Activated CD4-positive, alpha-beta T cell treated with anti-CD3 and anti-CD28 coated beads, Interleukin-2, amount 10 ng/mL, durations not matched to agents 7 days and 5 days (primary cell): ENCODE data around the gene PRRT1B. TPM values are rescaled to one million over a fixed set of nuclear protein-coding genes. Genes with fewer than 3 reads are reported as not detected.

Experiments
- CTCF ChIA-PET: fragments of 350-600 bp; sonication (Branson Sonifier 250); formaldehyde crosslinking; loops from one replicate; lab custom pipeline; 2021; ENCODE audit warnings: antibody characterized with exemption; lab: Charles Lee
- POLR2A ChIA-PET: fragments of 350-600 bp; sonication (Branson Sonifier 250); formaldehyde crosslinking; loops from one replicate; lab custom pipeline; 2021; ENCODE audit warnings: antibody characterized with exemption; lab: Charles Lee
- DNase-seq: peaks from one replicate; pipeline ENCODE4 v3.0.0-alpha.2; 2020
- H3K27ac Mint-ChIP-seq: one replicate; pipeline ENCODE4 v1.8.0; 2021; ENCODE audit warnings: mild to moderate bottlenecking, moderate library complexity, mixed read lengths
- H3K27me3 Mint-ChIP-seq: one replicate; pipeline ENCODE4 v1.8.0; 2021; ENCODE audit warnings: mixed read lengths
- H3K36me3 Mint-ChIP-seq: one replicate; pipeline ENCODE4 v1.8.0; 2021; ENCODE audit warnings: low read depth, mixed read lengths
- H3K4me1 Mint-ChIP-seq: one replicate; pipeline ENCODE4 v1.8.0; 2021; ENCODE audit warnings: mixed read lengths
- H3K4me3 Mint-ChIP-seq: one replicate; pipeline ENCODE4 v1.8.0; 2021; ENCODE audit warnings: mild to moderate bottlenecking, moderate library complexity, mixed read lengths
- H3K9me3 Mint-ChIP-seq: one replicate; pipeline ENCODE4 v1.8.0; 2021; ENCODE audit warnings: mixed read lengths
- total RNA-seq, 2 experiments: library from RNA; stranded (reverse); gene quantifications; one replicate each; pipeline ENCODE4 v1.2.3, GENCODE V29; 2021

The PRRT1B gene
- total RNA-seq: not detected

DNA sequence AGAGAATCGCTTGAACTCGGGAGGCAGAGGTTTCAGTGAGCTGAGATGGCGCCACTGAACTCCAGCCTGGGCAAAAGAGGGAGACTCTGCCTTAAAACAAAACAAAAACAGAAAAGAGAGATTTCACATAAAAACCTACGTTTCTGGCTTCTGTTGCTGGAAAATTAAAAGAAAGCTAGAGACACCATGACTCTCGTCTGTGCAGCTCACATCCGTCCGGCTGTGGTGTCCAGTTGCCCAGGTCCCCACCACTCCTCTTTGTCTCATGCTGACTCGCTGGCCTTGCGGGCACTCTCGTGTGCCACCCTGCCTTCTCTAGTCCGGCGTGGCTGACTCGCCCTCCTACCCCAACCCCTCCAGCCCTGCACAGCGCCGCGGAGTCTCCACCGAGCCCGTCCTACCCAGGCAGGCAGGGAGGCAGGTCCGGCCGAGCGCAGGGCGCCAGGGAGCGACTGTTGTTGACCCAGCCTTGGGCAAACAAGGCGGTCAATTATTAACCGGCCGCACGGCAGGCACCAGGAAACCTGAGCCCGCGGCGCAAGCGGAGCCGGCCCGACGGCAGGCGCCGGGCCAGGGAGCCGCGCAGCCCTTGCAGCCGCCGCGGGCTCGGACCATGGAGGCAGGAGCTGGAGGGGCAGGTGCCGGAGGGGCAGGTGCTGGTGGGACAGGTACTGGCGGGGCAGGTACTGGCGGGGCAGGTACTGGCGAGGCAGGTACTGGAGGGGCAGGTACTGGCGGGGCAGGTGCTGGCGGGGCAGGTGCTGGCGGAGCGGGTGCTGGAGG, at the start of gene PRRT1B:
PRRT1B (plus strand) TSS at position 521 of the 783 bp plus-strand sequence; CDS start at position 614, 93 bp downstream.
- Mint-ChIP-seq H3K36me3 (peaks cover 36% of the 10 kb centered on the region), H3K4me1 (peaks cover 14% of the 10 kb centered on the region), H3K9me3 (peaks cover 31% of the 10 kb centered on the region), H3K4me3 (no peak within 1 kb of the TSS), H3K27ac (no peak within 1 kb of the TSS), H3K27me3 (peaks cover 55% of the 10 kb centered on the region)
- no peak for DNase-seq
- ChIA-PET CTCF (interaction anchor here (0.9 to 2.5 kb wide), 2 partner anchors 149 to 195 kb away, joined by 3 to 5 read pairs; no protein-coding TSS in a partner anchor), POLR2A (no interaction called here)

GRCh38 chr9:131495785-131496184, 49.5 kb upstream of the PRRT1B start:
- H3K9me3 Mint-ChIP-seq: no peaks in the 10 kb centered on the region
- no peaks in the 10 kb centered on the region for H3K27me3 Mint-ChIP-seq
- H3K27ac Mint-ChIP-seq: peak overlapping the region; percentile 31
- no peak for DNase-seq
- peaks cover 36% of the 10 kb centered on the region for H3K4me1 Mint-ChIP-seq
- ChIA-PET POLR2A (no interaction called here), CTCF (no interaction called here)
- H3K4me3 Mint-ChIP-seq: no peak overlapping the region
- peaks cover 59% of the 10 kb centered on the region for H3K36me3 Mint-ChIP-seq

- no peak overlapping the region for H3K4me3 Mint-ChIP-seq
- H3K27ac Mint-ChIP-seq: peak overlapping the region; percentile 42
- POLR2A ChIA-PET: no interaction called here
Measured at GRCh38 chr9:131496844-131497405, 48.4 kb upstream of the PRRT1B start.

GRCh38 chr9:131499254-131499767, 46.0 kb upstream of the PRRT1B start:
- Mint-ChIP-seq H3K4me1 (peaks cover 64% of the 10 kb centered on the region), H3K9me3 (no peaks in the 10 kb centered on the region), H3K27me3 (no peaks in the 10 kb centered on the region), H3K4me3 (no peak overlapping the region), H3K36me3 (peaks cover 43% of the 10 kb centered on the region), H3K27ac (peak overlapping the region; percentile 93)
- CTCF ChIA-PET: interaction anchor here (1.4 to 2.3 kb wide), 3 partner anchors 23 to 241 kb away, joined by 3 to 7 read pairs (median 4); partner anchors contain the start of gene RAPGEF1
- POLR2A ChIA-PET: no interaction called here
- no peak for DNase-seq

More at GRCh38 chr9:131496844-131497405, 48.4 kb upstream of the PRRT1B start:
- DNase-seq: no peak
- CTCF ChIA-PET: interaction anchor here (0.6 to 1.0 kb wide), 3 partner anchors 243 to 392 kb away, joined by 3 read pairs; no protein-coding TSS in a partner anchor
- no peaks in the 10 kb centered on the region for H3K9me3 Mint-ChIP-seq
- peaks cover 55% of the 10 kb centered on the region for H3K36me3 Mint-ChIP-seq
- H3K4me1 Mint-ChIP-seq: peaks cover 47% of the 10 kb centered on the region
- no peaks in the 10 kb centered on the region for H3K27me3 Mint-ChIP-seq

- CTCF ChIA-PET: interaction anchor here (0.7 to 2.3 kb wide), 12 partner anchors 9 to 240 kb away, joined by 3 to 7 read pairs (median 4); partner anchors contain the start of gene RAPGEF1
- peaks cover 41% of the 10 kb centered on the region for H3K36me3 Mint-ChIP-seq
- DNase-seq: peak; percentile 87
- H3K27ac Mint-ChIP-seq: peak overlapping the region; percentile 93
- peak overlapping the region; percentile 98 for H3K4me3 Mint-ChIP-seq
- H3K27me3 Mint-ChIP-seq: no peaks in the 10 kb centered on the region
- POLR2A ChIA-PET: interaction anchor here (1.0 kb wide), 1 partner anchor 127 kb away, joined by 3 read pairs; no protein-coding TSS in a partner anchor
- no peaks in the 10 kb centered on the region for H3K9me3 Mint-ChIP-seq
- peaks cover 72% of the 10 kb centered on the region for H3K4me1 Mint-ChIP-seq
Measured at GRCh38 chr9:131500377-131500776, 44.9 kb upstream of the PRRT1B start.

- Mint-ChIP-seq H3K9me3 (no peaks in the 10 kb centered on the region), H3K4me1 (peaks cover 70% of the 10 kb centered on the region), H3K36me3 (peaks cover 40% of the 10 kb centered on the region), H3K4me3 (peak overlapping the region; percentile 98), H3K27ac (peak overlapping the region; percentile 93), H3K27me3 (no peaks in the 10 kb centered on the region)
- ChIA-PET CTCF (interaction anchor here (0.7 to 2.3 kb wide), 12 partner anchors 9 to 239 kb away, joined by 3 to 7 read pairs (median 4); partner anchors contain the start of gene RAPGEF1), POLR2A (interaction anchor here (1.0 kb wide), 1 partner anchor 128 kb away, joined by 3 read pairs; no protein-coding TSS in a partner anchor)
- peak; percentile 63 for DNase-seq
Measured at GRCh38 chr9:131500939-131501541, 44.3 kb upstream of the PRRT1B start.

DNA sequence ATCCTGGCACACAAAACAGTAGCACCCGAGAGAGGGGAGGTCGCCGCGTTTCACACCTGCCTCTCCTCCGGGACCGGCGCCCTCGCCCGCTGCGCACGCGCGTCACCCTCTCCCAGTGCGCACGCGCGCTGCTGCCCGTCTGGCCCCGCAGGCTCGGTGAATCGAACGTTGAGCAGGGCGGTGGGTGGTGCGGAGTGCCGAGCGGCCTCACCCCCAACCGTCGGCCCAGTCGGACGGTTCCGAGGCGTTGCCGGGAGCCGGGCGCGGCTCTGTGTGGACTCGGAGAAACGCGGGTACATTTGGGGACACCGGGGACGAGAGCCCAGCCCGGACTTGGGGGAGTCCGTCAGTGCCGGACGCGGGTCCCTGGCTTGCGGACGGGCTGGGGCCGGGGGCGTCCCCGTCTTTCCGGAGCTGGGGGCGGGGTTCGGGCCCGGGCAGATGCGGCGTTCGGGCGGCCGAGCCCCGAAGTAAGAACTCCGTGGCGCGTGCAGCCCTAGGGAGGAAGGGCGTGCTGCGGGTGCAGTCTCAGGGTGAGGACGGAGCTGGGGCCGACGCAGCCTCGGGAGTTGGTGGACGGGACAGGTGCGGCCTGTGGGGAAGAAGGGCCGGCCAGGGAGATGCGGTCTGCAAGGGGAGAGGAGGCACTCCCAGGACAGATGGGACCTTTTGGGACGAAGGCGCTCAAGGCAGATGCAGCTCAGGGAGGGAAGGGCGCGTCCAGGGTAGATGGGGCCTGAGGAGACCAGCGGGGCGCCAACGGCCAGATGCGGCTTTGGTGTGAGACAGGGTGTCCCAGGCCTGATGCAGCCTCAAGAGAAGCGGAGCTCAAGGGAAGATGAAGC, 42.3 kb upstream of the PRRT1B start, which contains the start of gene POMT1:
POMT1 (plus strand) TSS at position 138 of the 845 bp plus-strand sequence. CDS start 1,301 bp downstream, outside the sequence.
- CTCF ChIA-PET: interaction anchor here (0.8 to 1.6 kb wide), 8 partner anchors 11 to 242 kb away, joined by 3 to 6 read pairs (median 4); partner anchors contain the start of gene RAPGEF1
- no peaks in the 10 kb centered on the region for H3K9me3 Mint-ChIP-seq
- DNase-seq: peak; percentile 90
- peak within 1 kb of the TSS; percentile 93 for H3K27ac Mint-ChIP-seq
- no peaks in the 10 kb centered on the region for H3K27me3 Mint-ChIP-seq
- POLR2A ChIA-PET: no interaction called here
- peak within 1 kb of the TSS; percentile 98 for H3K4me3 Mint-ChIP-seq
- H3K36me3 Mint-ChIP-seq: peaks cover 40% of the 10 kb centered on the region
- H3K4me1 Mint-ChIP-seq: peaks cover 66% of the 10 kb centered on the region

DNA sequence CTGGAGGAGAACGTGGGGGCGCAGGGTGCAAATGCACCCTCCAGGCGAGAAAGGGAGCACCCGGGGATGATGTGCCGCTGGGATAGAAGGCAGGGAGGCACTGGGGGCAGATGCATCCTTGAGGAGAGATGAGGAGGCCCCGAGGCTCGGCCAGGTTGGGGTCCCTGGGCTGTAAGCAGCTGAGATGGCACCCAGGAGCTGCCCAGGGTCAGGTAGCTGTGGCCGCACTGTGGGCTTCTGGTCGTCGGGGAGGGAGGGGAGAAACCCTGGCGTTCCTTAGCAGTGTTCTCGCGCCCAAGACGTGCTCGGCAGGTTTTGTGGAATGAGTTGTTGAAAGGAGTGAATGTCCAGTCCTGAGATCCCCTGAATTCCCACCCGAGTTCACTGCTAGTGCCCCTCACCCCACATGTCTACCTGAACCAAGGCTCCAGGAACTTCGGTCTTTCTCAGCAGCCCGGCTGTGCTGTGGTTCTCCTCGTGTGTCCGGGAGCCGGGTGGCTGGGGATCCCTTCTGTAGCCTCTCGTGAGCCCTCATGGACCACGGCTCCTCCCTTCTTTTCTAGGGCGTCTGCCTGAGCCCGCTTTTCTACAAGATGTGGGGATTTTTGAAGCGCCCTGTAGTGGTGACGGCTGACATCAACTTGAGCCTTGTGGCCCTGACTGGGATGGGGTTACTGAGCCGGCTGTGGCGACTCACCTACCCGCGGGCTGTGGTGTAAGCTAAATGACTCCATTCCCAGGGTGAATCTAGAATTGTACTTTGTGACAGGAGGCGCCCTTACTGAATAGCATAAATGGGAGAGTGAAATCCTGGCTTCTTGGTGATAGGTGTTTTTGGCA, 41.5 kb upstream of the PRRT1B start:
- CTCF ChIA-PET: interaction anchor here (0.6 to 1.6 kb wide), 9 partner anchors 11 to 241 kb away, joined by 3 to 6 read pairs (median 3); partner anchors contain the start of gene RAPGEF1

GRCh38 chr9:131505012-131505411, 40.3 kb upstream of the PRRT1B start:
- Mint-ChIP-seq H3K4me1 (peaks cover 47% of the 10 kb centered on the region), H3K36me3 (peaks cover 32% of the 10 kb centered on the region), H3K27me3 (no peaks in the 10 kb centered on the region), H3K27ac (no peak overlapping the region), H3K9me3 (no peaks in the 10 kb centered on the region), H3K4me3 (no peak overlapping the region)
- ChIA-PET CTCF (no interaction called here), POLR2A (no interaction called here)
- DNase-seq: no peak

More for the DNA sequence above, 41.5 kb upstream of the PRRT1B start:
- peak; percentile 72 for DNase-seq
- Mint-ChIP-seq H3K4me1 (peaks cover 58% of the 10 kb centered on the region), H3K27me3 (no peaks in the 10 kb centered on the region), H3K9me3 (no peaks in the 10 kb centered on the region), H3K36me3 (peaks cover 35% of the 10 kb centered on the region), H3K4me3 (peak overlapping the region; percentile 98), H3K27ac (peak overlapping the region; percentile 86)
- POLR2A ChIA-PET: no interaction called here

- H3K36me3 Mint-ChIP-seq: peaks cover 41% of the 10 kb centered on the region
- POLR2A ChIA-PET: no interaction called here
- H3K27ac Mint-ChIP-seq: no peak overlapping the region
Measured at GRCh38 chr9:131511416-131511815, 33.9 kb upstream of the PRRT1B start.

GRCh38 chr9:131511880-131512279, 33.4 kb upstream of the PRRT1B start:
- no peaks in the 10 kb centered on the region for H3K9me3 Mint-ChIP-seq
- no peak for DNase-seq
- ChIA-PET POLR2A (no interaction called here), CTCF (no interaction called here)
- H3K4me1 Mint-ChIP-seq: no peaks in the 10 kb centered on the region
- no peak overlapping the region for H3K4me3 Mint-ChIP-seq
- no peak overlapping the region for H3K27ac Mint-ChIP-seq
- H3K36me3 Mint-ChIP-seq: peaks cover 41% of the 10 kb centered on the region
- no peaks in the 10 kb centered on the region for H3K27me3 Mint-ChIP-seq

More at GRCh38 chr9:131511416-131511815, 33.9 kb upstream of the PRRT1B start:
- Mint-ChIP-seq H3K9me3 (no peaks in the 10 kb centered on the region), H3K27me3 (no peaks in the 10 kb centered on the region), H3K4me3 (no peak overlapping the region), H3K4me1 (no peaks in the 10 kb centered on the region)
- CTCF ChIA-PET: no interaction called here
- no peak for DNase-seq
